HepG2 (cell line): ENCODE measurements around the gene VCP. TPM values are rescaled to one million over a fixed set of nuclear protein-coding genes. Genes with fewer than 3 reads are reported as not detected.

Experiments used
- CEBPB ChIP-seq: IDR thresholded peaks from 2 replicates; pipeline ENCODE4 v1.6.1; 2011; ENCODE audit warnings: low read depth, low read length, improper control_type of control experiment, borderline replicate concordance
- CREM ChIP-seq, 2 experiments: sonication (generic) in 1 of 2; formaldehyde crosslinking in 1 of 2; IDR thresholded peaks; 2 replicates each; pipeline versions ENCODE4 v1.4.0 to v1.6.1; 2016 to 2020; ENCODE audit warnings: antibody characterized with exemption in 1 of 2, mild to moderate bottlenecking in 1 of 2, missing genetic modification reagents in 1 of 2
- KDM6A ChIP-seq: IDR thresholded peaks from 2 replicates; pipeline ENCODE4 v1.6.1; 2016; ENCODE audit warnings: low read depth
- NFRKB ChIP-seq: fragments of 450-650 bp; IDR thresholded peaks from 2 replicates; pipeline ENCODE4 v1.6.1; 2017
- RAD51 ChIP-seq: fragments of 450-650 bp; IDR thresholded peaks from 2 replicates; pipeline ENCODE4 v1.6.1; 2016; ENCODE audit warnings: borderline replicate concordance
- RFXAP ChIP-seq: sonication (generic); formaldehyde crosslinking; IDR thresholded peaks from 2 replicates; pipeline ENCODE4 v1.4.0; 2020; ENCODE audit warnings: missing genetic modification reagents, borderline replicate concordance
- SP4 ChIP-seq: sonication (generic); formaldehyde crosslinking; IDR thresholded peaks from 2 replicates; pipeline ENCODE4 v1.8.1; 2023; ENCODE audit warnings: mild to moderate bottlenecking, missing genetic modification reagents
- ZNF703 ChIP-seq: sonication (generic); formaldehyde crosslinking; IDR thresholded peaks from 2 replicates; pipeline ENCODE4 v1.5.1; 2020; ENCODE audit warnings: missing genetic modification reagents, mild to moderate bottlenecking, moderate library complexity, borderline replicate concordance
- ZNF891 ChIP-seq: sonication (generic); formaldehyde crosslinking; IDR thresholded peaks from 2 replicates; pipeline ENCODE4 v1.5.0; 2020; ENCODE audit warnings: mild to moderate bottlenecking, missing genetic modification reagents
- ZSCAN31 ChIP-seq: sonication (generic); formaldehyde crosslinking; IDR thresholded peaks from 2 replicates; pipeline ENCODE4 v1.5.0; 2020; ENCODE audit warnings: low read depth, mild to moderate bottlenecking, missing genetic modification reagents
- polyA plus RNA-seq, 8 experiments: library from polyadenylated mRNA; depleted of rRNA in 3 of 8; stranded (reverse) in 7 of 8; unstranded in 1 of 8; fragments of >200 nt; fragmentation: Illumina TruSeq in 4 of 8; extraction: Trizol in 4 of 8; gene quantifications; 2 replicates each; pipeline versions ENCODE4 v1.2.1 to v1.2.3, GENCODE V29; 2011 to 2016; ENCODE audit warnings: low read depth in 4 of 8, missing spikeins in 1 of 8, mixed read lengths in 1 of 8; ENCODE audit not compliant: insufficient read depth in 1 of 8
- total RNA-seq, 5 experiments: library from RNA; depleted of rRNA; stranded (reverse); fragments of >200 nt; fragmentation: Illumina TruSeq; extraction: Trizol; gene quantifications; 2 replicates each; pipeline ENCODE4 v1.2.3, GENCODE V29; 2016; ENCODE audit warnings: low read depth in 1 of 5
- TF ChIP-seq, protein P1 (sequence below): sonication (generic); formaldehyde crosslinking; IDR thresholded peaks from 2 replicates; pipeline ENCODE4 v1.4.0; 2020; ENCODE audit warnings: missing genetic modification reagents, borderline replicate concordance
- TF ChIP-seq, protein P2 (sequence below): sonication (generic); formaldehyde crosslinking; IDR thresholded peaks from 2 replicates; pipeline ENCODE4 v1.4.0; 2020; ENCODE audit warnings: mild to moderate bottlenecking, missing genetic modification reagents, borderline replicate concordance
- TF ChIP-seq, protein P3 (sequence below): sonication (generic); formaldehyde crosslinking; IDR thresholded peaks from 2 replicates; pipeline ENCODE4 v1.8.0; 2022; ENCODE audit warnings: mild to moderate bottlenecking, missing genetic modification reagents, moderate library complexity
- TF ChIP-seq, protein P4 (sequence below): sonication (generic); formaldehyde crosslinking; IDR thresholded peaks from 2 replicates; pipeline ENCODE4 v1.5.0; 2020; ENCODE audit warnings: mild to moderate bottlenecking, missing genetic modification reagents, borderline replicate concordance

VCP gene
- total and polyA plus RNA-seq, 2 of the 13 experiments (the other 11 are each of a cell fraction or from before 2014, with no cell fraction given): 143 to 391 TPM

DNA sequence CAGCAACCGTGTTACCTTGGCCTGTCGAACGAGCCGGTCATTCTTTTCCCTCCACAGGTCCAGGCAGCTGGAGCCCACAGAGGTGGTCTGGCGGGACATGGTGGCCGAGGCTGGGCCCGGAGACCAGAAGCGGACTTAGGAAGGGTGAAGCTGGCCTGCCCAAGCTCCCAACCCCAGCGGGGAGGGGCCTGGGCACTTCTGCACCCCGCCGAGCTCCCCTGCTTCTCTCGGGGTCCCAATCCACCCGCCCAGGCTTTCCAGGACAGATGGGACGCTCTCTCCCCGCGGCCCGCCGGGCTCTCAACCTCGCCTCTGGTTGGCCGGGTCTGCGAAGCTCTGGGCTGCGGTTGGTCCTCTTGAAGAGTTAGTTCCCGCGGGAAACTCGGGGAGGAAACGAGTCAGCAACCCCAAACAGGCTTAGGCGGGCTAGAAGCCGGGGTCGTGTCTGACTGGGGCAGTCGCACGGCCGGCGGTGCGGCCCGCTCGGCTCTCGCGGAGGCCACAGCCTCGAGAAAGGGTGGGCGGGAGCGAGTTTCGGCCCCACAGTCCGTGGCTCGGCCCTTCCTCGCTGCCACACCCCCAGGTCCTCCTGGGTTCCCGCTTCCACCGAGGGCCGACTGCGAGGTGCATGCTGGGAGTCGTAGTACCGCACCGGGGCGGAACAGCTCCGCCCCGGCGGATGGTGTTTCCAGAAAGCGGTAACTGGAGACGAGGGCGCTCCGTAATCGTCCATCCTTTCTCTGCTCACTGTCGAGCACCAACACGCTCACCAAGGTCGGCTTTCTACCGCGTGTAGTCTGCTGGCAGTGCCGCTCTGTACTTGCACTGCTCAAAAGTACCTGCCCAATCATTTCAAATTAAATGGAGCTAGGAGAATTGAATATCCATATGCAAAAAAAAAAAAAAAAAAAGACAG is 7.3 kb upstream of the VCP start, which contains the start of gene FANCG (continued):
- TF ChIP-seq ZNF891 (CRISPR knock-in tag) (no peak), ZSCAN31 (CRISPR knock-in tag) (peak; percentile 66; the same call in 1 of the 2 replicates), RAD51 (no peak), KDM6A (CRISPR knock-in tag) (no peak), CEBPB (no peak), CREM (IDR thresholded peaks at IDR 0.05) (peak; percentile 47), CREM (CRISPR knock-in tag; IDR thresholded peaks at IDR 0.05) (no peak), SP4 (peak; percentile 44; the same call in 1 of the 2 replicates), NFRKB (no peak), RFXAP (CRISPR knock-in tag) (peak; percentile 24; the same call in 1 of the 2 replicates), ZNF703 (no peak)
- TF ChIP-seq, protein P1, sequence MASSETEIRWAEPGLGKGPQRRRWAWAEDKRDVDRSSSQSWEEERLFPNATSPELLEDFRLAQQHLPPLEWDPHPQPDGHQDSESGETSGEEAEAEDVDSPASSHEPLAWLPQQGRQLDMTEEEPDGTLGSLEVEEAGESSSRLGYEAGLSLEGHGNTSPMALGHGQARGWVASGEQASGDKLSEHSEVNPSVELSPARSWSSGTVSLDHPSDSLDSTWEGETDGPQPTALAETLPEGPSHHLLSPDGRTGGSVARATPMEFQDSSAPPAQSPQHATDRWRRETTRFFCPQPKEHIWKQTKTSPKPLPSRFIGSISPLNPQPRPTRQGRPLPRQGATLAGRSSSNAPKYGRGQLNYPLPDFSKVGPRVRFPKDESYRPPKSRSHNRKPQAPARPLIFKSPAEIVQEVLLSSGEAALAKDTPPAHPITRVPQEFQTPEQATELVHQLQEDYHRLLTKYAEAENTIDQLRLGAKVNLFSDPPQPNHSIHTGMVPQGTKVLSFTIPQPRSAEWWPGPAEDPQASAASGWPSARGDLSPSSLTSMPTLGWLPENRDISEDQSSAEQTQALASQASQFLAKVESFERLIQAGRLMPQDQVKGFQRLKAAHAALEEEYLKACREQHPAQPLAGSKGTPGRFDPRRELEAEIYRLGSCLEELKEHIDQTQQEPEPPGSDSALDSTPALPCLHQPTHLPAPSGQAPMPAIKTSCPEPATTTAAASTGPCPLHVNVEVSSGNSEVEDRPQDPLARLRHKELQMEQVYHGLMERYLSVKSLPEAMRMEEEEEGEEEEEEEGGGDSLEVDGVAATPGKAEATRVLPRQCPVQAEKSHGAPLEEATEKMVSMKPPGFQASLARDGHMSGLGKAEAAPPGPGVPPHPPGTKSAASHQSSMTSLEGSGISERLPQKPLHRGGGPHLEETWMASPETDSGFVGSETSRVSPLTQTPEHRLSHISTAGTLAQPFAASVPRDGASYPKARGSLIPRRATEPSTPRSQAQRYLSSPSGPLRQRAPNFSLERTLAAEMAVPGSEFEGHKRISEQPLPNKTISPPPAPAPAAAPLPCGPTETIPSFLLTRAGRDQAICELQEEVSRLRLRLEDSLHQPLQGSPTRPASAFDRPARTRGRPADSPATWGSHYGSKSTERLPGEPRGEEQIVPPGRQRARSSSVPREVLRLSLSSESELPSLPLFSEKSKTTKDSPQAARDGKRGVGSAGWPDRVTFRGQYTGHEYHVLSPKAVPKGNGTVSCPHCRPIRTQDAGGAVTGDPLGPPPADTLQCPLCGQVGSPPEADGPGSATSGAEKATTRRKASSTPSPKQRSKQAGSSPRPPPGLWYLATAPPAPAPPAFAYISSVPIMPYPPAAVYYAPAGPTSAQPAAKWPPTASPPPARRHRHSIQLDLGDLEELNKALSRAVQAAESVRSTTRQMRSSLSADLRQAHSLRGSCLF (CRISPR knock-in tag): no peak
- TF ChIP-seq, protein P2, sequence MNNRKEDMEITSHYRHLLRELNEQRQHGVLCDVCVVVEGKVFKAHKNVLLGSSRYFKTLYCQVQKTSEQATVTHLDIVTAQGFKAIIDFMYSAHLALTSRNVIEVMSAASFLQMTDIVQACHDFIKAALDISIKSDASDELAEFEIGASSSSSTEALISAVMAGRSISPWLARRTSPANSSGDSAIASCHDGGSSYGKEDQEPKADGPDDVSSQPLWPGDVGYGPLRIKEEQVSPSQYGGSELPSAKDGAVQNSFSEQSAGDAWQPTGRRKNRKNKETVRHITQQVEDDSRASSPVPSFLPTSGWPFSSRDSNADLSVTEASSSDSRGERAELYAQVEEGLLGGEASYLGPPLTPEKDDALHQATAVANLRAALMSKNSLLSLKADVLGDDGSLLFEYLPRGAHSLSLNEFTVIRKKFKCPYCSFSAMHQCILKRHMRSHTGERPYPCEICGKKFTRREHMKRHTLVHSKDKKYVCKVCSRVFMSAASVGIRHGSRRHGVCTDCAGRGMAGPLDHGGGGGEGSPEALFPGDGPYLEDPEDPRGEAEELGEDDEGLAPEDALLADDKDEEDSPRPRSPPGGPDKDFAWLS (CRISPR knock-in tag): no peak
- TF ChIP-seq, protein P3, sequence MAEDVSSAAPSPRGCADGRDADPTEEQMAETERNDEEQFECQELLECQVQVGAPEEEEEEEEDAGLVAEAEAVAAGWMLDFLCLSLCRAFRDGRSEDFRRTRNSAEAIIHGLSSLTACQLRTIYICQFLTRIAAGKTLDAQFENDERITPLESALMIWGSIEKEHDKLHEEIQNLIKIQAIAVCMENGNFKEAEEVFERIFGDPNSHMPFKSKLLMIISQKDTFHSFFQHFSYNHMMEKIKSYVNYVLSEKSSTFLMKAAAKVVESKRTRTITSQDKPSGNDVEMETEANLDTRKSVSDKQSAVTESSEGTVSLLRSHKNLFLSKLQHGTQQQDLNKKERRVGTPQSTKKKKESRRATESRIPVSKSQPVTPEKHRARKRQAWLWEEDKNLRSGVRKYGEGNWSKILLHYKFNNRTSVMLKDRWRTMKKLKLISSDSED (CRISPR knock-in tag): no peak
- TF ChIP-seq, protein P4, sequence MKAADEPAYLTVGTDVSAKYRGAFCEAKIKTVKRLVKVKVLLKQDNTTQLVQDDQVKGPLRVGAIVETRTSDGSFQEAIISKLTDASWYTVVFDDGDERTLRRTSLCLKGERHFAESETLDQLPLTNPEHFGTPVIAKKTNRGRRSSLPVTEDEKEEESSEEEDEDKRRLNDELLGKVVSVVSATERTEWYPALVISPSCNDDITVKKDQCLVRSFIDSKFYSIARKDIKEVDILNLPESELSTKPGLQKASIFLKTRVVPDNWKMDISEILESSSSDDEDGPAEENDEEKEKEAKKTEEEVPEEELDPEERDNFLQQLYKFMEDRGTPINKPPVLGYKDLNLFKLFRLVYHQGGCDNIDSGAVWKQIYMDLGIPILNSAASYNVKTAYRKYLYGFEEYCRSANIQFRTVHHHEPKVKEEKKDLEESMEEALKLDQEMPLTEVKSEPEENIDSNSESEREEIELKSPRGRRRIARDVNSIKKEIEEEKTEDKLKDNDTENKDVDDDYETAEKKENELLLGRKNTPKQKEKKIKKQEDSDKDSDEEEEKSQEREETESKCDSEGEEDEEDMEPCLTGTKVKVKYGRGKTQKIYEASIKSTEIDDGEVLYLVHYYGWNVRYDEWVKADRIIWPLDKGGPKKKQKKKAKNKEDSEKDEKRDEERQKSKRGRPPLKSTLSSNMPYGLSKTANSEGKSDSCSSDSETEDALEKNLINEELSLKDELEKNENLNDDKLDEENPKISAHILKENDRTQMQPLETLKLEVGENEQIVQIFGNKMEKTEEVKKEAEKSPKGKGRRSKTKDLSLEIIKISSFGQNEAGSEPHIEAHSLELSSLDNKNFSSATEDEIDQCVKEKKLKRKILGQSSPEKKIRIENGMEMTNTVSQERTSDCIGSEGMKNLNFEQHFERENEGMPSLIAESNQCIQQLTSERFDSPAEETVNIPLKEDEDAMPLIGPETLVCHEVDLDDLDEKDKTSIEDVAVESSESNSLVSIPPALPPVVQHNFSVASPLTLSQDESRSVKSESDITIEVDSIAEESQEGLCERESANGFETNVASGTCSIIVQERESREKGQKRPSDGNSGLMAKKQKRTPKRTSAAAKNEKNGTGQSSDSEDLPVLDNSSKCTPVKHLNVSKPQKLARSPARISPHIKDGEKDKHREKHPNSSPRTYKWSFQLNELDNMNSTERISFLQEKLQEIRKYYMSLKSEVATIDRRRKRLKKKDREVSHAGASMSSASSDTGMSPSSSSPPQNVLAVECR (CRISPR knock-in tag): peak; percentile 98
